ENCODE data around the gene CPTP. TPM values are rescaled to one million over a fixed set of nuclear protein-coding genes. Genes with fewer than 3 reads are reported as not detected.

The CPTP gene
- total and polyA plus RNA-seq, 9 donors: 12.5 to 19.6 (median 16.9) TPM

DNA sequence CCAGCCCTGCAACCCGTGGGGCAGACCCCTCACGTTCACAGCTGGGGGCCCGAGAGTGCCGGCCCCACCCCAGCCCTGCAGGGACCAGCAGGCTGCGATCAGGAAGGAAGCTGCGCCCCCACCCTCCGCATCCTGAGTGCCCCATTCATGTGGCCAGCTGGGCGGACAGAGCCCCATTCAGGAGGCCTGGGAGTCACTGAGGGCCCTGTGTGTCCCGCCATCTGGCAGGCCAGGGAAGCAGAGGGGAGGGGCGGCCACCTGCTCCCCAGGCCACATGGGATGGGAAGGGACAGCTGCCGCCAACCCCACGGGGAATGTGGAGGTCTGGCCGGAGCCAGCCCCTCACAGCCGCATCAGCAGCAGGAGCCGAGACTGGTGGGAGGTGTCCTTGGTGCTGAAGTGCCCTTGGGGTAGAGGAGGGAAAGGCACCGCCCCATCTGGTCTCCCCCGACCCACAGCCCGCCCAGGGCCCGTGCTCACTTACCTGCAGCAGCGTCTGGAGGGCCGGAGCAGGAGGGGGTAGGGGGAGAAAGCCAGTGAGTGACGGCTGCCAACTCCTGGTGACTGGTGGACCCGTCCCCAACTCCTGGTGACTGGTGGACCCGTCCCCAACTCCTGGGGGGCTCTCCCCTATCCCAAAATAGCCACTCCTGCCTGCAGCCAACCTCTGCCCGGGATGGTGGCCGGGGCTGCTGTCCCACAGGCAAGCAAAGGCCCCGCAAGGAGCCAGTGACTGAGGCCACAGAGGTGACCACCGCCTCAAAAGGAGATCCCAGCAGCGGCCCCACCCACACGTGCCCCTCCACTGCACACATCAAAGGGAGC, 25.5 kb upstream of the CPTP start:
- no peak overlapping the region for H3K4me3 ChIP-seq (ENCODE audit: low read length)
- WGBS (ENCODE audit: insufficient coverage): 26% methylated on average over 12 of the region's 30 CpGs
- no peaks in the 10 kb centered on the region for H3K27me3 ChIP-seq (ENCODE audit: control insufficient read depth, insufficient read depth, low read length)
- peaks cover 29% of the 10 kb centered on the region for H3K4me1 ChIP-seq (ENCODE audit: control insufficient read depth, insufficient read depth, low read length)
- no peaks in the 10 kb centered on the region for H3K9me3 ChIP-seq (replicated peaks; ENCODE audit: control insufficient read depth, low read depth, low read length)
- peaks cover 40% of the 10 kb centered on the region for H3K36me3 ChIP-seq (ENCODE audit: control insufficient read depth, insufficient read depth, low read length)
- DNase-seq: peak; percentile 86
- H3K27ac ChIP-seq (ENCODE audit: low read length): peak overlapping the region; percentile 7

DNA sequence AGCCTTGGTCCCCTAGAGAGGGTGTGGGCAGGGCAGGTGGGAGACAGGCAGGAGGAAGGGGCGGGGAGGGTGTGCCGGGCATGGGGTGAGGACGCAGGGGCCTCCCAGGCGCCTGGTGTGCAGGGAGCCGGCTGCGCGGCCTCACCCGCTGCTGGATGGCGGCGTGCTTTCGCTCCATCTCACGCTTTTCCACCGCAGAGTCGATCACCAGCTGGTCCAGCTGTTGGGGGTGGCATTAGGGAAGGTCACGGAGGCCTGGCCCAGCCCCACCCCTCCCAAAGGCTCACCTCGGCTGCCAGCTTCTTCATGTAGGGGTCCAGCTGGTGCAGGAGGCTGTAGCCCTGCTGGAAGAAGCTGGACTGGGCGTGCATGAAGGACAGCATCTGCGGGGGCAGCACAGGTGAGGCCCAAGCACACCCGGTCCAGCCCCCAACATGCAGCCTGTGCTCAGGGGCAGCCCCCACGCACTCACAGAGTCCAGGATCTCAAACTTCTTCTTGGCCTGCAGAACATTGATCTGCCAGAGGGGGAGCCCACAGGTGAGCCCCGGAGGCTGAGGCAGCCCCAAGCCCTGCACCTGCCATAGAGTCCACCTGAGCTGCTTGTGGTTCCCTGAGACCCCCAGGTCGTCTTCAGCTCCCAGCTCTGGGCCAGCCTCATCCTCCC, 24.8 kb upstream of the CPTP start:
- no peaks in the 10 kb centered on the region for H3K9me3 ChIP-seq (replicated peaks; ENCODE audit: control insufficient read depth, low read depth, low read length)
- H3K36me3 ChIP-seq (ENCODE audit: control insufficient read depth, insufficient read depth, low read length): peaks cover 36% of the 10 kb centered on the region
- peaks cover 37% of the 10 kb centered on the region for H3K4me1 ChIP-seq (ENCODE audit: control insufficient read depth, insufficient read depth, low read length)
- H3K27me3 ChIP-seq (ENCODE audit: control insufficient read depth, insufficient read depth, low read length): no peaks in the 10 kb centered on the region
- 68% methylated on average over 10 of the region's 22 CpGs for WGBS (ENCODE audit: insufficient coverage)
- DNase-seq: no peak
- H3K4me3 ChIP-seq (ENCODE audit: low read length): no peak overlapping the region
- H3K27ac ChIP-seq (ENCODE audit: low read length): no peak overlapping the region

DNA sequence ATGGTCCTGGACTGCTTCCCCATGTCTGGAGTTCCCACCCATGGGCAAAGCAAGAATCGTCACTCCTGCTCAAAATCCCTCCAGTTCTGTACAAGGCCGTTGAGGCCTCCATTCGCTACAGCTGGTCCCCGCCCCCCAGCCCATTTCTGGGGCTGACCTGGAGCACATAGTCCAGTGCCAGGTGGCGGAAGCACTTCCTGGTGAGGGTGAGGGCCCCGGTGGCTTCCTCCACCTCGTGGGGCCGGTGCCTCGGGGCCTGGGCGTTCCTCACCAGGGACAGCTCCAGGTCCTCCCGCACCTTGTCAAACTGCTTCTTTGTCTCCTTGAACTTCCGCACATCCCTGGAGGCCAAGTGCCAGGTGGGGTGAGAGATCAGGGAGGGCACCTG, 24.3 kb upstream of the CPTP start:
- no peak for DNase-seq
- Histone ChIP-seq H3K27ac (ENCODE audit: low read length) (no peak overlapping the region), H3K4me3 (ENCODE audit: low read length) (no peak overlapping the region), H3K9me3 (replicated peaks; ENCODE audit: control insufficient read depth, low read depth, low read length) (no peaks in the 10 kb centered on the region), H3K27me3 (ENCODE audit: control insufficient read depth, insufficient read depth, low read length) (no peaks in the 10 kb centered on the region), H3K36me3 (ENCODE audit: control insufficient read depth, insufficient read depth, low read length) (peaks cover 31% of the 10 kb centered on the region), H3K4me1 (ENCODE audit: control insufficient read depth, insufficient read depth, low read length) (peaks cover 42% of the 10 kb centered on the region)
- 78% methylated on average over 6 of the region's 12 CpGs for WGBS (ENCODE audit: insufficient coverage)

DNA sequence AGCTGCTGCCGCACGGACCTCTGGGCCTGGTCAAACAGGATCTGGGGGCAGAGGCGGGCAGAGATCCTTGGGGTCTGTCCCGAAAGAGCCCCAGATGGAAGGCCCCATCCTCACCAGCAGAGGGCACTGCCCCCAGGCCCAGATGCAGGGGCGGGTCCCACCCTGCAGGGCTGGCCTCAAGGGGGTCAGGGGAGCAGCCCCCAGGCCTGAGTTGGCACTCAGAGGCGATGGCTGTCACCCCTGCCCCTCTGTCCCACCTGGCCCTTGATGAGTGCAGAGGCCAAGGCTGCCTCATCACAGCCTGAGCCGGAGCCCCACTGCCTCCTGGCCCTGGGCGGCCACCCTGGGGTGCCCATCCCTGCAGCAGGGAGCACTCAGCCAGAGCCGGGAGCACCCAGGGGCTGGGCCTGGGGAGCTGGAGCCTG, 22.6 kb upstream of the CPTP start:
- DNase-seq: no peak
- 76% methylated on average over 9 of the region's 9 CpGs for WGBS (ENCODE audit: insufficient coverage)
- no peaks in the 10 kb centered on the region for H3K27me3 ChIP-seq (ENCODE audit: control insufficient read depth, insufficient read depth, low read length)
- H3K9me3 ChIP-seq (replicated peaks; ENCODE audit: control insufficient read depth, low read depth, low read length): no peaks in the 10 kb centered on the region
- H3K27ac ChIP-seq (ENCODE audit: low read length): no peak overlapping the region
- H3K36me3 ChIP-seq (ENCODE audit: control insufficient read depth, insufficient read depth, low read length): peaks cover 16% of the 10 kb centered on the region
- no peak overlapping the region for H3K4me3 ChIP-seq (ENCODE audit: low read length)
- peaks cover 59% of the 10 kb centered on the region for H3K4me1 ChIP-seq (ENCODE audit: control insufficient read depth, insufficient read depth, low read length)

DNA sequence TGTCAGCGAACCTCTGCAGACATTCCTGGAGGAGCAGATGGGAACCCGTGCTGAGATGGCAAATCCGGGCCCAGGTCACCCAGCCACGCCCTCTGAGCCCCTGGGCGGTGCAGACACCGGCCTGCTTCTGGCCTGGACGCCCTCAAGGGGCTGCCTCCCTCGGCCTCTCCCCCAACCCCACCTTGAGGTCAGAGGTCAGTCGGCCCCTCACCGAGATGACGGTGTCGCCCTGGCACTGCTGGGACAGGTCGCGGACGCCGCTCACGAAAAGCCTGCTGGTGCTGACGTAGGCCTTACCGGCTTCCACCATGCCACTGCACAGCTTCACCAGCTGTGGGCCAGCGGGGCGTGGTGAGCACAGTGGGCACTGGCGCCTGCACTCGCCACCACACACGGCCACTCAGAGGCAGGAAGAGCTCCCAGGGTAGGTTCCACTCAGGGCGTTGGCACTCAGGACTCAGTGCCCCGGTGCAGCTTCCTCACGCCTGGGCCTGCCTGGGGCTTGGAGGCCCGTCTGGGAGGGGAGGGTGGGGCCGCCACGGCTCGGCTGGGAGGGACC, 21.6 kb upstream of the CPTP start:
- no peaks in the 10 kb centered on the region for H3K9me3 ChIP-seq (replicated peaks; ENCODE audit: control insufficient read depth, low read depth, low read length)
- DNase-seq: no peak
- peaks cover 60% of the 10 kb centered on the region for H3K4me1 ChIP-seq (ENCODE audit: control insufficient read depth, insufficient read depth, low read length)
- no peak overlapping the region for H3K27ac ChIP-seq (ENCODE audit: low read length)
- peaks cover 11% of the 10 kb centered on the region for H3K36me3 ChIP-seq (ENCODE audit: control insufficient read depth, insufficient read depth, low read length)
- no peak overlapping the region for H3K4me3 ChIP-seq (ENCODE audit: low read length)
- H3K27me3 ChIP-seq (ENCODE audit: control insufficient read depth, insufficient read depth, low read length): no peaks in the 10 kb centered on the region
- WGBS (ENCODE audit: insufficient coverage): 74% methylated on average over 30 of the region's 31 CpGs

DNA sequence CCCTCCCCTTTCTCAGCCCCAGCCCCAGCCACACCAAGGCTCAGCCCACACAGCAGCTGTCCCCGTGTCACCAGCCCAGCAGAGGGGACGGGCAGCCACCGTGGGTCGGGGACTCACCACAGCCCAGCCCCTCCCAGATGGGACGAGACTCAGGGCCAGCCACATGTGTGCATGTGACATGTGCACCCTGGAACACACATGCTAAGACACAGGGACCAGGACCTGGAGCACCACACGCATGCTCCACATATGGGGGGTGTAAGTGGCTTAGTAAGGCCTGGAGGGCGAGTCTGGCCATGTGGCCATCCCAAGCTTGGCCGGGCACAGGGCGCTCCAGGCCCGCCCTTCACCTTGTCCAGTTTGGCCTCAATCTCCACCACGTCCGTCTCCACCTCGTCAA, 20.9 kb upstream of the CPTP start:
- 60% methylated on average over 11 of the region's 13 CpGs for WGBS (ENCODE audit: insufficient coverage)
- Histone ChIP-seq H3K4me3 (ENCODE audit: low read length) (no peak overlapping the region), H3K36me3 (ENCODE audit: control insufficient read depth, insufficient read depth, low read length) (peaks cover 9% of the 10 kb centered on the region), H3K27me3 (ENCODE audit: control insufficient read depth, insufficient read depth, low read length) (no peaks in the 10 kb centered on the region), H3K4me1 (ENCODE audit: control insufficient read depth, insufficient read depth, low read length) (peaks cover 55% of the 10 kb centered on the region), H3K9me3 (replicated peaks; ENCODE audit: control insufficient read depth, low read depth, low read length) (no peaks in the 10 kb centered on the region), H3K27ac (ENCODE audit: low read length) (no peak overlapping the region)
- no peak for DNase-seq

DNA sequence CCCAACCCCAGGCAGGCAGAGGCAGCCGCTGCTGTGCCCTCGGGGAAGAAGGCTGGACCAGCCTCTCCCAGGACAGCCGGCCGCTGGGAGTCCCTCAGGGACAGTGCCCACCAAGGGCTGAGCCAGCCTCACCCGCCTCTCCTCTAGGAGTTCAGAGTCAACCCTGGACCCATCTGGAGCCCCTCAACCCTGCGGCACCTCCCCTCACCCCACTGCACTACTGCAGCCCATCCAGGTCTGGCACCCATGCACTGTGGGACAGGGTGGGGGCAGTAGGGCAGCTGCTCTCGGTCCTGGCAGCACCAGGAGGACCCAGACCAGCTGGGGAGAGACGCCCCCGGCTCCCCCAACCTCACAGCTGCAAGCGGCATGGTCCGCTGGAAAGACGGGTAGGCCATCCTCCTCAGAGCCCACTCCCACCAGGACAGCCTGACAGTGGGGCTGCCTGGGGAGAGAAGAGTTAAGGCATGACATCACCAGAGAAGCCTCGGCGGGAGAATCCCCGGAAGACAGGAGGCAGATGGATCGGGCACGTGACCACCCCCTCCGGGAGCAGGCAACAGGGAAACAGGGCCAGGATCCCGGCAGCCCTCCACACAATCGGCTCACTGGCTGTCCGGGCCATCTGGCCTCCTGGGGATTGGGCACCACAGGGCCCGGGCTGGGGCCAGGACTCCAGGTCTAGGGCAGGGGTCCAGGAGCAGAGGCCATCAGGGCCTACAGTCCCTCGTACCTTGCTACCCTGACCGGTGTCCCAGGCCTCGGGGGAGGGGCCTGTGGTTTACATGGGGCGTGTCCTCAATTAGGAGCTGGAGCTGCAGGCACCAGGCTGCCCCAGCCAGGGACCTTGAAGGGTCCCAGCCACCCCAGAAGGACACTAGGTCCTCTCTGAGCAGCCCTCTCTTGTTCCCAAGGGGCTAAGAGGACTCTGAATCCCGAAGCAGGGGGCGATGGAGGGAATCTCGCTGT, 20.0 kb upstream of the CPTP start:
- H3K9me3 ChIP-seq (replicated peaks; ENCODE audit: control insufficient read depth, low read depth, low read length): no peaks in the 10 kb centered on the region
- peak; percentile 83 for DNase-seq
- H3K36me3 ChIP-seq (ENCODE audit: control insufficient read depth, insufficient read depth, low read length): peaks cover 7% of the 10 kb centered on the region
- H3K4me3 ChIP-seq (ENCODE audit: low read length): peak overlapping the region; percentile 62
- H3K27me3 ChIP-seq (ENCODE audit: control insufficient read depth, insufficient read depth, low read length): no peaks in the 10 kb centered on the region
- peak overlapping the region; percentile 82 for H3K27ac ChIP-seq (ENCODE audit: low read length)
- 11% methylated on average over 20 of the region's 29 CpGs for WGBS (ENCODE audit: insufficient coverage)
- H3K4me1 ChIP-seq (ENCODE audit: control insufficient read depth, insufficient read depth, low read length): peaks cover 55% of the 10 kb centered on the region

GRCh38 chr1:1305300-1306069, 19.1 kb upstream of the CPTP start:
- DNase-seq: peak; percentile 82
- peaks cover 59% of the 10 kb centered on the region for H3K4me1 ChIP-seq (ENCODE audit: control insufficient read depth, insufficient read depth, low read length)
- WGBS (ENCODE audit: insufficient coverage): 17% methylated on average over 20 of the region's 25 CpGs

GRCh38 chr1:1306070-1306660, 18.4 kb upstream of the CPTP start:
- Histone ChIP-seq H3K4me1 (ENCODE audit: control insufficient read depth, insufficient read depth, low read length) (peaks cover 59% of the 10 kb centered on the region), H3K27me3 (ENCODE audit: control insufficient read depth, insufficient read depth, low read length) (no peaks in the 10 kb centered on the region), H3K27ac (ENCODE audit: low read length) (peak overlapping the region; percentile 82), H3K4me3 (ENCODE audit: low read length) (peak overlapping the region; percentile 62), H3K36me3 (ENCODE audit: control insufficient read depth, insufficient read depth, low read length) (peaks cover 17% of the 10 kb centered on the region), H3K9me3 (replicated peaks; ENCODE audit: control insufficient read depth, low read depth, low read length) (no peaks in the 10 kb centered on the region)
- DNase-seq: no peak
- WGBS (ENCODE audit: insufficient coverage): 13% methylated on average over 3 of the region's 11 CpGs

More at GRCh38 chr1:1305300-1306069, 19.1 kb upstream of the CPTP start:
- peaks cover 13% of the 10 kb centered on the region for H3K36me3 ChIP-seq (ENCODE audit: control insufficient read depth, insufficient read depth, low read length)
- H3K27ac ChIP-seq (ENCODE audit: low read length): peak overlapping the region; percentile 82
- H3K27me3 ChIP-seq (ENCODE audit: control insufficient read depth, insufficient read depth, low read length): no peaks in the 10 kb centered on the region
- peak overlapping the region; percentile 62 for H3K4me3 ChIP-seq (ENCODE audit: low read length)
- H3K9me3 ChIP-seq (replicated peaks; ENCODE audit: control insufficient read depth, low read depth, low read length): no peaks in the 10 kb centered on the region

Measured in muscle of leg (tissue), 11 donors.